NCI-H2029 (cell line): ENCODE measurements around the gene WSCD2.
A peak's percentile ranks its signal among the peaks of the same experiment; 100 is the strongest.

Experiments
- DNase-seq: peaks from one replicate; lab custom pipeline; 2025; lab: John Stamatoyannopoulos, UW

WSCD2 gene

GRCh38 chr12:108129017-108129812, at the start of gene WSCD2:
Gene WSCD2 (plus strand): TSS chr12:108129288. CDS start chr12:108195833, 66,545 bp downstream.
- DNase-seq: no peak

DNA sequence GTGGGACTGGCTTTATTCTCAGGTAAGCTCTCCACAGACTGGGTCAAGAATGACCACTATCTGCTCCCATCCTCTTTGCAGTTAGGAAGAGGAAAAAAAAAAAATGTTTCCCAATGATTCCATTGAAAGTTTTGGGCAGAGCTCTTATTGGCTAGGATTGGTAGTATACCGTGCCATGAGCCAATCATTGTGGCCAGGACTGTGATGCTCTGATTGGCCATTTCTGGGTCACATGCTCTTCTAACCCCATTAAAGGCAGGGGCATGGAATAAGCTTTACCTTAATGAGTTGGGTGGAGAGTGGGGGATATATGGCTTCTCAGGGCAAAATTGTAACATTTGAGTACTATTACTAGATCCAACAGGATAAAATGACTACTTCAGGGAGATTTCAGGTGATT, 49.4 kb upstream of the WSCD2 start:
- DNase-seq: no peak

DNA sequence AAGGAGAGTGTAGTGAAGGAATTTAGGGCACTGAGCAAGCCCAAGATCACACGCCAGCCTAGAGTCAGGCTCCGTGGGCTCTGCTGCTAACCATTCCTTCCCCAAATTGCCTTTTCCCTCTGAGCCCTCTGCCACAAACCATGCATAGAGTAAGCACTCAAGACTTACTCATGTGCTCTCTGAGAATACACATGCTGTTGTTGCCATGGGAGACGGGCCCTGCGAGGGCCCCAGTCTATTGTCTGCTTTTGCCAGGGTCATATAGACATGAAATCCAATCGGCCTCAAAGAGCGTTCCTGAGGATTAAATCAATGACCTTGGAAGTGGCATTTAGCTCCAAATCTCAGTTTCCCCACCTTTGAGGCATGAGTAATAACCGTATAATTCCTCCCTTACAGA, 48.7 kb upstream of the WSCD2 start:
- DNase-seq: peak; percentile 14

DNA sequence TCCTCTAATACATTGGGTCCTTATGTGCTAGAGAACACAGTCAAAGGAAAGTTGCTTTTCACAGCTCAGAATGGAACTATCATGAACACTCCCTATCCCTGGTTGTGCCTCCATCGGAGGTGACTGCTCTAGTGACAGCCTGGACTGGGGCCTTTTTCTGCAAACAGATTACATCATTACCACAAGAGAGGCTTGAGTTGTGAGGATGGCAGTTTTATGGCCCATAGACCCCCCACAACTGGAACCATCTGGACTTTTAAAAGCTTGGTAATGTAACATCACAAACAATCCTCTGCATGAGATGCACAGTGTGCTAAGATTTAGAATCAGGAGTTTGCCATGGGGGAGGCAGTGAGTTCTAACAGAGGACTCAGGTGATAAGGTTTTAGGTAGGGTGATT, 46.6 kb upstream of the WSCD2 start:
- DNase-seq: no peak

DNA sequence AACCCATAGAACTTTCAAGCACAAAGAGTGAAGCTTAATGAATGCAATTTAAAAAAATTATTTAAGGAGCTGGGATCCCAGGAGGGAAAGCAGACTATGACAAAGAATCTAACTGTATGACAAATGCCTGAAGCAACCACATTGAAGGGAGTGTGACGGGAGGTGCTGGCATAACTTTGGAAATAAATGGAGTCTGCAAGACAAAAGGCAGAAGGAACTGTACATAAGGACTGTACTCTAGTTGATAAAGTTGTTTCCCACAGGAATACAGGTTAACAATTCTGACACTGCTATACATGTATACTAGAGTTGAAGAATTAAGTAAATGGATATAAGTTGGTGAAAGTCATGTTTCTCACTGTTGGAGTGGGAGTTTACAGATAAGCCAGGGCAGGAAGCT, 41.2 kb upstream of the WSCD2 start:
- no peak for DNase-seq

DNA sequence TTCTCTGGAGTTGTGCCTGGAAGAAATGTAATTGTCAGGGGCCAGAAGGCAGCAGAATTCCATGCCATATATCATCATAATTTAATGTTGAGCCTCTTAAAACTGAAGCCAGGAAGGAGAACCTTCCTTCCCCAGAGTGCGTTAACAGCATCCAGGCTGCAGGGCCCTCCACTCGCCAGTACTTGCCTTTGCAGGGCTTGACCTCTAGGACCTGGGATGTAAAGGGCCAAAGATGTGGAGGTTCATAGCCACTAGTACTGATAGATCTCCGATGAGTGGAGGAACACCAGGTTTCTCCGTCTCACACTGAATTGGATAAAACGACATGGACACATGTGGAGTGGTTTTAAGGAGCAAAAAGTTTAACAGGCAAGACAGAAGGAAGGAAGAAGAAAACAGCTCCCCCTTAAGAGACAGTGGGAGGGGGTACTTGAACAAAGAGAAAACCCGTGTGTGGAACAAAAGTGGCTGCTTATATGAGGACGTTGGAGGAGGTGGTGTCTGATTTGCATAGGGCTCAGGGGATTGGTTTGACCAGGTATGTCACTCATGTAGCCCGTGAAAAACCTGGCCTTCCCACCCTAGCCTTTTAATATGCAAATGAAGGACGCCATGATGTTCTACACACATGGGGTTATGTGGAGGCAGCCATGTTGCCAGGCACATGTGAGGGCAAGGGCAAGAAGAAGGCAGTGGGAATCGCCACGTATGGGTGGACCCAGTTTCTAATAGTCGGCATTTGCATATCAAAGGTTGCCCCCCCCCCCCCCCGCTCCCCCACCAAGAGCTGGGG, 38.8 kb upstream of the WSCD2 start:
- DNase-seq: no peak

DNA sequence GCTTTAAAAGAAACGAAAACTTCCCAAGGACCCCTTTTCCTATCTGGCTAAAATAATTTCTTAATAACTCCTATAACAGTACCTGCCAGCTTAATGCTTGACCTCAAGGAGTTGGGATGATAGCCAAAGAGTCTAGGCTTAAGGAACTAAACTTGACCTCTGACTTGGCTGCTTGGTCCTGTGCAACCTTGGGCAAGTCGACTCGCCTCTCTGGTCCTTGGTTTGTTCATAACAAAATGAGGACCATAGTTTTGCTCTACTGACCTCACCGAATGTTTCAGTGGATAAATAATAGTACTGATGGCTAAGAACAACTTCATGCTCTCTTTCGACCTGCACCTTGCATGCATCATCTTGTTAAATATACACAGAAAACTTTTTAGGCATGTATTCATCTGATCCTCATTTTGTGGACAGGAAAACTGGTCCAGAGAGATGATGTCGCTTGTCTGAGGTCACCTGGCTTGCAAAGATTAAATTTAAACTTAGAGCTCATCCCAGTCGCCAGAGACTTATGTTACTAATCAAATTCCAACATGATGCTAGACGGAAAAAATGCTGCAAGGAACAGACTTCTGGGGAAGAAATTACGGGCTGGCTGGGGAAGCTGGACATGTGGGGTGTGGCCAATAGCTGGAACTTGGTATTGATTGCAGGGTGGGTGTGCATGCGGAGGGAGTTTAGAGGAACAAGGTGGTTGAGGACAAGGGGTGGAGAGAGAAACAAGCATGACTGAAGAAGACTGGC, 38.0 kb upstream of the WSCD2 start:
- no peak for DNase-seq

GRCh38 chr12:108091679-108092051, 37.4 kb upstream of the WSCD2 start:
- DNase-seq: no peak

GRCh38 chr12:108093209-108093608, 35.9 kb upstream of the WSCD2 start:
- DNase-seq: no peak

- no peak for DNase-seq
Measured at GRCh38 chr12:108094056-108094649, 34.9 kb upstream of the WSCD2 start.

- DNase-seq: no peak
Measured at GRCh38 chr12:108097160-108097911, 31.8 kb upstream of the WSCD2 start.

DNA sequence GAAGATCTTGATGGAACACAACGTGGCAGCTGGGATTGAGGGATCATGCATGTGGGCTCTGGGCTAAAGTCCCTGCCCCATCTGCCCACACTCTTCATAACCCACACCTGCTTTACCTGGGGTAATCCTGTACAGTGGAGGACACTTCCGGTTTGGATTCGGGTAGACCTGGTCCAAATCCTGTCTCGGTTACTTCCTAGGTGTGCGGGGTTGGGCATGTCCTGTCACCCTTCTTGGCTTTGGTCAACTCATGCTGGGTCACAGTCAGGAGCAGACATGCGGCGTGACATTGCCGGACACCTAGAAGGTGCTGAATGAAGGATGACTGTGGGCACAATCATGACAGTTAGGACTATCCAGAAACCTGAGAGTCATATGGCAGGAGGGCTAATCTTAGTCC, 30.7 kb upstream of the WSCD2 start:
- DNase-seq: no peak

- DNase-seq: no peak
Measured at GRCh38 chr12:108099073-108099472, 30.0 kb upstream of the WSCD2 start.

DNA sequence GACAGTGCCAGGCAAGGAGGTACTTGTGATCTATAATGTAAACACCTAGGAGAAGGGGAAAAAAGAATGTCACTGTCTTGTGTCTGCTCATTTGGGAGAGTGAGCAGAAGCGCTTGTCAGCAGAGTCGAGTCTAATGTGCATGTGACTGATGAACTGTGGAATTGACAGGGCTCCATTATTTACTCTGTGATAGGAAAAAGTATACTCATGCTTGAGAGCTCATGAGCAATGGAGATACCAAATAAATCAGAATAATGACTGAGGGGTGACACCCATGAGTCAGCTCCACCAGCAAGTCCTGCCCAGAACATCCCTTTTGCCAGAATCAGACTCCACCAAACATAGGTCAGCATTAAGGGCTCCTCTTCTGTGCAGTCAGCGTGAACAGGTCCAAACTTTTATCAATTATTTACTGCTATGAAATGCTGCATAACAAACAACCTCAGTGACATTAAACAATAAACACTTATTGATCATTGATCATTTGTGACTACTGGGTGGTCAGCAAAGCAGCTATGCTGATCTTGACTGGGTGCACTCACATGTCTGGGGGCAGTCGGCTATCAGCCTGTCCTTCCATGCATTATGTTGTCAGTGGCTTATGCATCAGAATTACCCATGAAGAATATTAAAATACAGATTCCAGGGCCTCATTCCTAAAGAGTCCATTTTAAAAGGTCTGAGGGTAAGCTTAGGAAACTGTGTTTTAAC, 29.2 kb upstream of the WSCD2 start:
- no peak for DNase-seq

GRCh38 chr12:108101605-108102175, 27.4 kb upstream of the WSCD2 start:
- no peak for DNase-seq

- no peak for DNase-seq
Measured at GRCh38 chr12:108102363-108102762, 26.7 kb upstream of the WSCD2 start.

GRCh38 chr12:108103087-108103486, 26.0 kb upstream of the WSCD2 start:
- DNase-seq: no peak

- no peak for DNase-seq
Measured at GRCh38 chr12:108103517-108103916, 25.6 kb upstream of the WSCD2 start.

DNA sequence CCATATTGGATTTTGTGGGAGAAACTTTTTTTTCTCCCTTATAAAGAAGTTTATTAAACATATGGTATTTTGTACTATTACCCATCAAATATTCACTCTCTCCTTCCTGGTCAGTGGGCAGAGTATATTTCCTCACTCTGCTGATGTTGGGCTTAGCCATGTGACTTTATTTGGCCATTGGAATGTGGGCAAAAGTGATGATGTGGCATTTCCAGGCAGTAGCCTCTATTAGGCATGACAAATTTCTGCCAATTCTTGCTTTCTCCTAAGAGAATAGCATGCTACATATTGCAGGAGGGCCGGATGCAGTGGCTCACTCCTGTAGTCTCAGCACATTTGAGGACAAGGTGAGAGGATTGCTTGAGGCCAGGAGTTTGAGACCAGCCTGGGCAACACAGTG, 24.4 kb upstream of the WSCD2 start:
- DNase-seq: no peak

- no peak for DNase-seq
Measured at GRCh38 chr12:108106599-108106998, 22.5 kb upstream of the WSCD2 start.

DNA sequence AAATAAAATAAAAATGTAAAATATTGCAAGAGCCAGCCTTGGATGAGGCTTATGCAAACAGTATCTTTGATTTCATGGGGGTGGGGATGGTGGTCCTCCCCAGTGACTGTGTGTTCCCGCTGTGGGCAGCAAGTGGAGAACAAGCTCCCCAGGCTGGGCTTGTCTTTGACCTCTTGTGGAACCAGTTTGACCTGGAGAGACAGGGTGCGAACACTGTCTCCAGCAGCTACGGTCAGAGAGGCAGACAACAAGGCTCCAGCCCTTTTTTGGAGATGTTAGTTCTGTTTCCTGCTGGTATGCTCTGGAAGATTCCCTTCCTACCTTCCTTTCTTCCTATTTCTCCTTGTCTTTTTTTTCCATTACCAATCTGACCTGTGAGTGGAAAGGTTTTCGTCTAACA, 21.8 kb upstream of the WSCD2 start:
- no peak for DNase-seq
